SW480 (cell line): ENCODE results near the gene PPP2R5D.
A peak's percentile ranks its signal among the peaks of the same experiment; 100 is the strongest.
"Not testable (repeated sequence)": the region's sequence is repeated elsewhere in the genome, so short reads cannot be mapped to it uniquely, and the experiment has no call there.

Source experiments
- DNase-seq: peaks from one replicate; pipeline ENCODE4 v3.0.0-alpha.2; 2016; ENCODE audit warnings: low spot score

Gene PPP2R5D

DNA sequence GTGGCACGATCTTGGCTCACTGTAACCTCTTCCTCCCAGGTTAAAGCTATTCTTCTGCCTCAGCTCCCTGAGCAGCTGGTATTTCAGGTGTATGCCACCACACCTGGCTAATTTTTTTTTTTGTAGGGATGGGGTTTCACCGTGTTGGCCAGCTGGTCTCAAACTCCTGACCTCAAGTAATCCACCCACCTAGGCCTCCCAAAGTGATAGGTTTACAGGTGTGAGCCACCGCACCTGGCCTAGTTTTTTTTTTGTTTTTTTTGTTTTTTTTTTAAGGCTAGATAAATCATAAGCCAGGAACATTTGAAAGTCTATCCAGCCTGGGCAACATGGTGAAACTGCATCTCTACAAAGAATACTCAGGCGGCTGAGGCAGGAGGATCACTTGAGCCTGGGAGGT, 48.0 kb downstream of the PPP2R5D start:
- DNase-seq, result no peak

DNA sequence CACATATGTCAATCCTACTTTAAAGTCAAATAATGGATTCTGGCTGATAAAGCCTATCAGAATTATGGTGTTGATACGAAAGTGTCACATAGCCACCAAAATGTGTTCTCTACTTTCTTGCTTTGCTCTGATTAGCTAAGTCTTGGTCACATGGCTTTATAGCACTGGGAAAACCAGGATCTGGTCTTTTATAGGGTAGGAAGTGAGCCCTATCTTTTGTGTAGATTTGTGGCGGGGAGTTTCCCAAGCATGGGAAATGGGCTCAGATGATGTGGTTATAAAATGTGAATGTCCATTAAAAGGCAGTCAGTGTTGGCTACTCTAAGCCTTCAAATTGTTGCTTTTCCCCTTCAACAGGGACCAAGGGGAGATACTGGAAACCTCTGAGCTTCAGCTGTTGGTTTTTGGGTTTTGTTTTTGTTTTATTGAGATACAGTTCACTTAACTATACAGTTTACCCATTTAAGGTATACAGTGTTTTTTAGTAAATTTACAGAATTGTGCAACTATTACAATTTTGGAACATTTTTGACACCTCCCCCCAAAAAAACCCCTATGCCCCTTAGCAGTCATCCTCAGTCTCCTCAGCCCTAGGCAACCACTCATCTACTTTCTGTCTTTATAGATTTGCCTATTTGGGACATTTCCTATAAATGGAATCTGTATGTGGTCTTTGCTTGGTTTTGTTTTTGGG, 49.3 kb downstream of the PPP2R5D start:
- DNase-seq, result no peak

DNA sequence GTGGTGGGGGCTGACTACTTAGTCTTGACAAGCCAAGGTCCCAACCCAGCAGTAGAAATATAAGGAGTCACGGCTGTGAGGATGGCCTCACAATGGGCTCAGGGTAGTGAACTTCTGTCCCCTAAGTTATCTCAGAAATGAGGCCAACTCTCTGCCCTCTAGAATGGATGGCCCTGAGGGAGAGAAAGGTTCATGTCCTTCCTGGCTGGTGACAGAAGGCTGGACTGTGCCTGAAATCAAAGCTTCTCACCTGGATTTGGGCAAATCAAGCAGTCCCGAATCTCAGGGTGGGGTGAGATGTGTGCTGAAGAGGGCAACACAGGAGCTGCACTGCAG, 49.8 kb downstream of the PPP2R5D start:
- no peak for DNase-seq

DNA sequence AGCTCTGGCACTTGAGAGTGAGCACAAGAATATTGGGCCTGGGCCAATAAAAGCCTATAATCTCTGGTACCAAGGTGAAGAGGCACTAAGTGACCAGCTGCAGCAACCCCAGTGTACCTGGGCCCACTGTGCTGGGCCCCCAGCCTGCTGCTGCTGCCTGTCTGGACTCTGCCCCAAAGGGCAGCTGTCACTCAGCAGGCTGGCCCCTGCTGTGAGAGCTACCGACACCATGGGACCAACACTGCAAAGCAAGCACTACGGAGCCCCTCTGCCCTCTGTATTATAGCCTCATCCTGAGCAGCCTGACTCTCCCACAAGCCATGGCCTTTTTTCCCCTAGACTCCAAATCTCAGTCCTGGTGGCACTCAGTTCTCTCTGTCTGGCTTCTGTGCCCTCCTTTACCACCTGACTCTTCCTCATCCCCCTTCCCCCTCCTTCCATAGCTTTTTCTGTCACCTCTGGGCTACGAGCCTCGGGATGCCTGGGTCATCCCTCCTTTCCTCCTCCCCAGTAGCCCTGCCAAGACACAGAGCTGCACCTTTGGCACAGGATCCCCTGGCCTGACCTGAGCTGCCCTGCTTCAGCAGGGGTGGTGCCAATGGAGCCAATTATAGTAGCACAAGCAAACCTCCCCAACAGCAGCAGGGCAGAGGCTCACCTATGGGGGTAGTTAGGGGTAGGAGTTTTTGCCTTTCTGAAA, 51.3 kb downstream of the PPP2R5D start:
- no peak for DNase-seq

DNA sequence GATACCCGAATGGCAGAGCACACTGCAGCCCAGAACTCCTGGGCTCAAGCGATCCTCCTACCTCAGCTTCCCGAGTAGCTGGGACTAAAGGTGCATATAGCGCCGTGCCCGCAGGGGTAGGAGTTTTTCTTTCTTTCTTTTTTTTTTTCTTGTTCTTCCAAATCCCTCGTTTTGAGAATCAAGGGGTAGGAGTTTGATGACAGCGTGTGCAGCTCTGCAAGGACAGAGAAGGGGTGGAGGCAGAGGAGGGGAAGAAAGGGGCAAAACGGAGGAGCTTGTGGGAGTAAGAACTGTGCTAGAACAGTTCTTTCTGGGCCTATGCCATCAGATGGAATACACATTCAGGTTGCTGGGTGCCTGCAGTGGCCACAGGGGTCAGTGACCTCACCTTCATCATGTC, 52.3 kb downstream of the PPP2R5D start:
- DNase-seq, result no peak

DNA sequence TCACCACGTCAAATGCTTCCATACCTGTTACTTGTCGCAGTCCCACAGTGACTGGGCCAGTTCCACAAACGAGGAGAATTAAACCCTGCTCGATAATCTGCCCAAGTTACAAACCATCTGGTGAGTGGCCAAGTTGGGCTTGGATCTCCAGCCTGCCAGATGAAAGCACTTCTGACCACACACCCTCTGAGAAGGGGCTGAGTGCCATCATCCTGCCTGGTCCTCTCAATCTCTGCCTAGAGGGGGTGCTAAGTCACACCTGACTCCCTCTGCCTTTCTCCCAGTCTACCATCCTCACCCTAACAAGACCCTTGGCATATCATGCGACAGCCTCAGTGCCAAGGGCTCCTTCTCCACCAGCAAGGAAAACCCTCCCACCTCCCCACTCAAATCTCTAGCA, 52.8 kb downstream of the PPP2R5D start:
- DNase-seq, result no peak

DNA sequence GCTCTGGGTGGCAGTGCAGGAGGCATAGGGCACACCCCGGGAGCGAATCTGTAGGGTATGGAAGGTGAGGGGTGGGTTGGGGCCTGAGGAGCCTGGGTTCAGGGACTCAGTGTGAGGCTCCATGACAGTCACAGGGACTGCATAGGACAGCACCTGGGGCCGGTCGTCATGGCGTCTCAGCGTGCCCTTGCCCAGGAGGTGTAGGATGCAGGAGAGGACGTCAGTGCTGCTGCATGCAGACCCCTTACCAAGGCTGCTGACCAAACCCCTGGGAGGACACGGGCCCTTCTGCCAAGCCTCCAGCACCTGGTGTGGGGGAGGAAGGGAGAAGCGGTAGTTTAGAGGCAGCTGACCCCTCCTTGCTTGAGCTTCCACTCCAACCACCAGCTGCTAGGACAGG, 53.3 kb downstream of the PPP2R5D start:
- DNase-seq, result no peak

DNA sequence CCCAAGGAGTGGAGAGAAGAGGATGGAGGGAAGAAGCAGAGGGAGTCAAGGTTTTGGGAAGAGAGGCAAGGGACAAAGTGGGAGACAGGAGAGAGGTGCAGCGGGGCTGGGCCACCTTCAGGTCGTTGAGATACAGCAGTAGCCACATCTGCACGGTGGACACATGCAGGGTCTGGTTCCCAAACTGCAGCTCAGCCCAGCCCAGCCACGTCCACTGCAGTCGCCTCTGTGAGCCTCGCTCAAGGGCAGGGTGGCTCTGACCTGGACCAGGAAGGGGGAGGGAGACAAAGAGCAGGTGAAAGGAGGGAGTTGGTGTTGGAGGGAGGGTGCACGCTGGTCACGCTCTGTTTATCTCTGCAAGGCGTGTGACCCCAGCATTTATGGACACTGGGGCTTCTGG, 54.4 kb downstream of the PPP2R5D start:
- DNase-seq, result no peak

DNA sequence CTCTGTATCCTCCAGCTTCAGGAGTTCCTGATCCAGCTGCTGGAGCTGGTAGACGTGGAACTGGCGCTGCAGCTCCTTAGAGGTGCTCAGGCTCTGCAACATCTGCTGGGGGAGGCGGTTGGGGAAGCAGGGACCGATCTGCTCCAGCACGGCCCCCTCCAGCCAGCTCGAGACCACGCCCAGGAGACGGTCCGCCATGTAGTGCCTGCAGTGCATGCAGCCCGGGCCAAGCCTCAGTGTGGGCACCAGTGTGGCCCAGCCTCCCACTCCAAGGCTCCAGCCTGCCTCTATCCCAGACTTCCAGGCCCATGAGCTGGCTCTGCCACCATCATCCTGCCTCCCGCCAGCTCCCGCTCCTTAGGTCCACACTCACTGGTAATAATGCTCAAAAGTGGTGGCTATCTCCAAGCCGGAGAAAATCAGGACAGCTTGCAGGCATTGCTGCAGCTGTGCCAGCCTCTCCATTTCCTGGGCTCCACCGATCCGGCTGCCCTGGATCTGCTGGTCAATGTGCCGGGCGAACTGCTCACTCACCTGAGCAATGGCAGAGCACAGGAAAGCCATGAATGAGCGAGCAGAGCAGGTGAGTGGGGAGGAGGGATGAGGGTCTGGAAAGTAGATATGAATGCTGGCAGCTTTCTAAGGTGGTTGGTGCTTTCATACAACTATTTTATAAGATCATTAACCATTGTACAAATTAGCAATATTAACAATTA, 56.3 kb downstream of the PPP2R5D start:
- DNase-seq, result no peak

DNA sequence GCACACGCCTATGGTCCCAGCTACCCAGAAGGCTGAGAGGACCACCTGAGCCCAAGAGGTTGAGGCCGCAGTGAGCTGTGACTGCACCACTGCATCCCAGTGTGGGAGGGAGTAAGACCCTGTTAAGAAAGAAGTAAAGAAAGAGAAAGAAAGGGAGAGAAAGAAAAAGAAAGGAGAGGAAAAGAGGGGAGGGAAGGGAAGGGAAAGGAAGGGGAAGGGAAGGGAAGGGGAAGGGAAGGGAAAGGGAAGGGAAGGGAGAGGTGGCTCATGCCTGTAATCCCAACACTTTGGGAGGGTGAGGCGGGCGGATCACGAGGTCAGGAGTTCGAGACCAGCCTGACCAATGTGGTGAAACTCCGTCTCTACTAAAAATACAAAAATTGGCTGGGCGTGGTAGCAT, 57.1 kb downstream of the PPP2R5D start:
- DNase-seq, result not testable (repeated sequence)

DNA sequence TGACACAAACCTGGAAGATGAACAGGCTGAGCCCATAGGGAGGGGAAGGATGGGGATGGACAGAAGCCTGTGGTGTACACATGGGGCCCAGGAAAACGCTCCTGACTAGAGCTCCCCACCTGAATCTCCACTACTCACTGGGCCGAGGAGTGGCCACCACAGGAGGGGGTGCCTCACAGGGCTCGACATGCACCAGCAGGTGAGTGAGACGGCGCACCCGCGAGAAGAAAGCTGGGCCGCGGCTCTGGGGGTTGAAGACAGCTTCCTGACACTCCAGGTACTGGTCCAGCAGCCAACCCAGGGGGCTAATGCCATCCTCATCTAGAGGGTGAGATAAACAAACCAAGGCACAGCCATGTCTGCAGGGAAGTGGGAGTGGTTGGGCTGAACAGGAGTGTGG, 58.9 kb downstream of the PPP2R5D start:
- DNase-seq, result no peak

DNA sequence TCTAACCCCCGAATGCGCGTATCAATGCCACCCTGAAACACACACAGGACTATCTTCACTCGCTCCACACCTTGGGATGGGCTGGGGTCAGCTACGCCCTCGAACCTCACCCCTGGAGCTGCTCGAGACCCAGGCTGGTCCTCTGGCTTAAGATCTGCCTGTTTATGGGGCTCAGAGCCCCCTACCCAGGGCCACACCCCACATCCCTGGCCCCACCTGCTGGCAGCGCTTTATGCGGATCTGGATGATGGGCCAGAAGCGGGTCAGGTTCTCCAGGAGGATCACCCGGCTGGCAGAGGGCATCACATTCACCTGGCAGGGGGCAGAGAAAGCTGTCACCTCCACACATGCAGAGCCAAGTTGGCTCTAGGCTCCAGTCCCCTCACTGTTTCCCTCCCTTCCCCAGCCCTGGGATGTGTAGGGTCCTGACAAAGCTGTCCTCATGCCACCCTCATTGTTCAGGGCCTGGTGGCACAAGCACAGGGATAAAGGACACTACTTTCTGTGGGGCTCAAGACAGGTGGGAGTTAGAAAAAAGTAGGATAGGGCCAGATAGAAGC, 61.1 kb downstream of the PPP2R5D start:
- no peak for DNase-seq

DNA sequence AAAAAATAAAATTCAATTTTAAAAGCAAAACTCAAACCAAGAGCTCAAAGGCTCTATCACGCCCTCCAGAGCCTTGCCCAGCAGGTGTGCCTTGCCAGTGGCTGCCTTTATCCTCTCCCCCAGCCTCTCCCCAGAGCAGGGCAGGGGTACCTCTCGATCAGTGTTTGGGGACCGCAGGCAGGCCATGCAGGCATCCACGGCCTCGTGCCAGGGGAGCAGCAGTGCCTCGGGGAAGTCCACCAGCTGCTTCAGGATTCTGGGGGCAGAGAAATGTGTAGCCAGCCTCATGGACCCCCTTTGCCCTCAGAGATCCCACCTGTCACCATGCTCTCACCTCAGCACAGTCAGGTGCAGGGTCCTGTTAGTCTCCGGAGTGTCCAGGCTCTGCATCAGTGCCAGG, 63.6 kb downstream of the PPP2R5D start:
- no peak for DNase-seq

DNA sequence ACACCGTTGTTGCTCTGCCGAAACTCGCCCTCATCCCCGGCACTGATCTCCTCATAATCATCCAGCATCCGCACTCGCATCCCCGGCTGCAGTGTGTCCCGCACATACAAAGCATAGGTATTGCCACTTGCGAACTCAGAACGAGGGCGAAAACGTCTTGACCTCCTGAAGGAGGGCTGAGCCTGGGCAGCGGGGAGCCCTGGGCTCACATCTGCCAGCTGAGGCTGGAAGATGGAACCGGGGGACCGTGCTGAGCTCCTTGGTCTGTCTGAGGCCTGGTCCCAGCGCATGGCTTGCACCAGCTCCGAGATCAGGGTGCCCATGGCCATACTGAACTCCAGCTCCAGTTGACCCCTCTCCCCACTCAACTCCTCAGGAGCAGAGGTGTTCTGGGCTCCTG, 66.6 kb downstream of the PPP2R5D start:
- DNase-seq, result no peak

DNA sequence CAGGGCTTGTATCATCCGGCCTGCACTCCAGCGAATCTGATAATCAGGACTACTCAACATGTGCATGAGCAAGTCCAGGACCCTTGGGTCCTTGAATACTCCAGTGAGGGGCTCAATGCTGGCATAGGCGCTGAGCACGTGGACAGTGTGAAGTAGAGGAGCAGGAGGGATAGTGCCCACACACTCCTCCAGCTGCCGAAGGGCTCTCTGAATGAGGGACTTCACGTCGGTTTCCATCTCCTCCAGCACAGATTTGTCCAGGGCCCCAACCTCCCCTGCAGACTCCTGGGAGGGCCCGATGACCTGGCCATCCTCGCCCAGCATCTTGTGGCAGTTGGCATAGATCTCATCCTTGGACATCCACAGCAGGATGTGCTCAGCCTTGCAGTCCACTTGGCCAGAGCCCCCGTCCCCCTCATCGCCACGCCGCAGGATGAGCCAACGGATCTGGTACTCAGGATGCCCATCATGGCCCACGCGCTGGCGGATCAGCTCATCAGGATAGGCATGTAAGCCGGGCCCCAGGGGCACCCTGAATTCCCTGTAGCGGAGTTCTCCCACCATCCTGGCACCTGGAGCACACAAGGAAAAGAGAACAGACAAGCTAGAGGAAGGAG, 68.0 kb downstream of the PPP2R5D start:
- no peak for DNase-seq

DNA sequence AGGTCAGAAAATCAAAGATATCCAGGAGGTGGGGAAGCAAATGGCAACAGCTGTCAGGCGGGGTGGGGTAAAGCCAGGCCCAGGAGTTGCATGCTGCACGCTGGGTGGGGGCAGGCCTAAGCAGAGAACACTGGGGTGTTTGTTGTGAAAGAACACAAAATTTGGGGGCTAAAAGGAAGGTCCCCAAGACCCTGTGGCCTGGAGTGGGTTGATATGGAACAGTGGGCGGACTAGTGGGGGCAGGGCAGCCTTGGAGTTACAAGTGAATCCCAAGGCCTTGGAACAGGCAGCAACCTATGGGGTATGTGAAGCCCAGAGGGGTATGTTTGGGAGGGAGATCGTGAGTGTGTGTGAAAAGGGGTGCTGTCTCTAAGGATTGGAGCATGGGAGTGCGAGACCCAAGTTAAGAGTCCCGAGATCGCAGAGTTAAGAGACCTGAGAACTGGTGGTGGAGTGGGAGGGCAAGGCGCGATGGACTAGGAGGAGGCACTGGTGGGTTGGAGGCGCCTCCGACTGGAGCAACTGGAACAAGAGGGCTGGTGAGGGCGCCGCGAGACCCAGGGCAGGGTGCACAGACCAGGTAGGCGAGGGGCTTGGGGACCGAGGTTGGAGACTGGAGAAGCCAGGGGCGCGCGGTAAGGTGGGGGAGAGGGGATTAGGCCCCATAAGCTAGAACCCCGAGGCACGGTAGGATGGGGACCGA, 68.6 kb downstream of the PPP2R5D start:
- no peak for DNase-seq

DNA sequence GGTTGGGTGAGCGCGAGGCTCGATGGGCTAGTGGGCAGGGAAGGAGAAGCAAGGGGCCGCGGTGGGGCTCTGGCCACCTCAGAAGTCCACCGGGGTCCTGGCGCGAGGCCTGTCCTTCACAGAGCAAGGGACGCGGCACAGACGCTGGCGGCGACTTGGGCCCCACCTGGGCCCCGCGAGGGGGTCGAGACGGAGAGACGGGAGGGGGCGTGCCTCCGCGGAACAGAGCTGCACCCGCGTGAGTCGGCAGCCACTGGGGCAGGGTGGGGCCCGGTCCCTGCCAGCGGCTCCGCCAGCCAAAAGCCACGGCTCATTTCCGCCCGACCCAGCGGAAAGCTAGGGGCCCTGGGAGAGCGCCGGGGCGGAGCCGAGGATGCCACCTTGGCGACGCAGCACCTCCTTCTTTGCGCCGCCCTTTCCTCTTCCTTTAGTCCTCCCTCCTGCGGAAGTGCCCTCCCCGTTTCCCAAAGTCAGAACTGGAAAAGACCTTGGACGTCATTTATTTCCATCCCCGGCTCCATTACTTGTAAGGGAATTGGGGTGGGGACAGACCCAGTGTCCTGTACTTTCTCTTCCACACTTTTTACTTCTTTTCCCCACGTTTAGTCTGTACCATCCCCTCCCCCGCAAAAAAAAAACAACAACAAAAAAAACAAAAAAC, 69.3 kb downstream of the PPP2R5D start, which contains the start of gene CUL7:
TSS of gene CUL7 (minus strand) at position 307 of the 661 bp plus-strand sequence. CDS start 1,063 bp downstream, outside the sequence.
- DNase-seq, result peak; percentile 89

DNA sequence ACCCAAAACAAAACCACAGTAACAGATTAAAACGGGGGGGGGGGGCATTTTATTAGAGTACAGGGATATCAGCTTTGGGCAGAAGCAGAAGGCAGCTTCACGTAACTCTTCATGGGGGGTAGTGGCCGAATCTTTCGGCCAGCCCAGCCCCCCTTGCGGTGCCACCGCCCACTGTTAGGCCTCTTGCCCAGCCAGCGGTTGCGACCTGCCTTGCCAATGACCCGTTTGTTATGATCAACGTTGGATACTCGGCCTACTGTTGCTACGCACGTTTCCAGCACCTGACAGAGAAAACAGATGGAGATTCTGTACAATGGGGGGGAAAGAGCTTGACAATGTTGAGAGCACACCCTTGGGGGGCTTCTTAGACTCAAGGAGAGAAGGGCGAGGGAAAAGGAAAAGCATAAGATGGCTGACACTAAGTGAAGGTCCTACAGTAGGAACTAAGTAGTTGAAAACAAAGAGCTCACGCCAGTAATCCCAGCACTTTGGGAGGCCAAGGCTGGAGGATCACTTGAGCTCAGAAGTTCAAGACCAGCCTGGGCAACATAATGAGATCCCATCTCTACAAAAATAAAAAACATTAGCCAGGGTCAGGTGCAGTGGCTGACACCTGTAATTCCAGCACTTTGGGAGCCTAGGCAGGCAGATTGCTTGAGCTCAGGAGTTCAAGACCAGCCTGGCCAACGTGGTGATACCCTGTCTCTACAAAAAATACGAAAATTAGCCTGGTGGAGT, 70.0 kb downstream of the PPP2R5D start:
- DNase-seq, result no peak

DNA sequence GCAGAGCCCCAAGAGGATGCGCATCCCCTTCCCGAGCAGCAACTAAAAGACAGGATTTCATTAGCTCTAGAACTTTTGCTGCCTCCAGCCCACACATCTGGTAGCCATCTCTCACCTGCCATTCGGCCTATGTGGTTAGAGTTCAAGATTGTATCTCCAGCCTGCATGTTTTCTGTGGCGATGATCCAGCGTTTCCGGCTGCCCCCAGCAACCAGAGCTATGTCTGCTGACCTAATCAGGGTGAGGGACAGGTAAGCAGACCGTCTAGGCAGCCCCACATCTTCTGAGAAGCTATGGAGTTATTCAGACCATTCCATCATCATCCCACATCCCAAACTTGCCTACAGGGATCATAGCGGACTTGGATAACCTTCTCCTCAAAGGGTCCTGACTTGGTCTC, 71.6 kb downstream of the PPP2R5D start:
- DNase-seq, result no peak

DNA sequence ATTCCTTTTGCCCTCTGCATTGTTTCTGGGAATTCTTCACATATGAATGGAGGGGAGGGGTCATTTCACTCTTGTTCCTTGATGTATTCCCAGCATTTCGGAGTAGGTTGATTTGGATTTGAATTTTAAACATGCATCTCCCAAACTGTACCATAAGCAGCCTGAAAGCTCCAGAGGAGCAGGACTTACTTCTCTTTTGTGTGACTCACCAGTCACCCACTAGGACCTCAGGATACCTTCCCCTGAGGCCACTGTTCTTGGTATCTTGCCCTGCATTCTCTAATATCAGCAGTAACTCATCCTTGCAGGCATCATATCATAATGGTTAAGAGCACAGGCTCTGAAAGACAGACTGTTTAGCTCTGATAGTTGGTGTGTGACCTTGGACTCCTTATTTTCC, 74.2 kb downstream of the PPP2R5D start:
- no peak for DNase-seq
